ENCODE results near the gene ALDOB. TPM values are rescaled to one million over a fixed set of nuclear protein-coding genes. Genes with fewer than 3 reads are reported as not detected.

Gene ALDOB
- total RNA-seq, 1 donor from 2014 or later: not detected

DNA sequence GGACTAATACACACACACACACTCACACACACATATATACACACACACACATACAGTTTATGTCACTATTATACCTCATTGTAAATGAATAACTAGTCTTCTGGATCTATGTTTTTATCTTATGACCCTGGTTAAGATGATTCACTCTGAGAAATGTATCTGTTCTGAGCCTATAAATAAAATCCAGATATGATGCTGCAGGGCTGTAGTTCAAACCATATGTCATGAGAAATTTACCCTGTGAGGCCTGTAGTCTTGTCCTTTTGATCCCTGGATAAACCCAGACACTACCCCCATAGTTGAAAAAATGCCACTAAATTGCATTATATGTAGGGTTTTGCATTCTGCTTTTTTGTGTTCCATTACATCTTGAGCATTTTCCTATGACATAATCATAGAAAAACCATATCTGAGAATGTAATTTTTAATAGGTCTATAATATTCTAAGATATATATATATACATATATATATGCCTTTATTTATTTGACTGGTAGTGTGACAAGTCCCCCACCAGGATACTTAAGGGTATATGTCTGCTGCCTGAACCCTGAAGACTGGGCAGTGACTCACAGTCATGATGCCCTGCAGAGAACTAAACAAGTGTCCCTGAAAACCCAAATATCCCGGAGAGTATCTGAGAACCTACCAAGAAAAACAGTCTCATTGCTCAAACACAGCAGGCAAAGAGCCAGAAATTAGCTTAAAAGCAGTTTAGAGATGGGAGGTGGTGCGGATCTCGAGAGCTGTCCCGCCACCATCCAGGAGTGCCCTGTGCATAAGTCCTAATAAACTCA lies 18.4 kb upstream of the ALDOB start:
- no peak for DNase-seq
- Mint-ChIP-seq H3K36me3 (ENCODE audit: unreplicated experiment) (peaks cover 17% of the 10 kb centered on the region), H3K27me3 (ENCODE audit: unreplicated experiment) (peaks cover 4% of the 10 kb centered on the region), H3K4me1 (ENCODE audit: low read depth, unreplicated experiment) (no peaks in the 10 kb centered on the region), H3K4me3 (ENCODE audit: unreplicated experiment) (no peak overlapping the region), H3K9me3 (ENCODE audit: unreplicated experiment) (peaks cover 5% of the 10 kb centered on the region), H3K27ac (ENCODE audit: unreplicated experiment) (no peak overlapping the region)
- TF ChIP-seq, protein P1, sequence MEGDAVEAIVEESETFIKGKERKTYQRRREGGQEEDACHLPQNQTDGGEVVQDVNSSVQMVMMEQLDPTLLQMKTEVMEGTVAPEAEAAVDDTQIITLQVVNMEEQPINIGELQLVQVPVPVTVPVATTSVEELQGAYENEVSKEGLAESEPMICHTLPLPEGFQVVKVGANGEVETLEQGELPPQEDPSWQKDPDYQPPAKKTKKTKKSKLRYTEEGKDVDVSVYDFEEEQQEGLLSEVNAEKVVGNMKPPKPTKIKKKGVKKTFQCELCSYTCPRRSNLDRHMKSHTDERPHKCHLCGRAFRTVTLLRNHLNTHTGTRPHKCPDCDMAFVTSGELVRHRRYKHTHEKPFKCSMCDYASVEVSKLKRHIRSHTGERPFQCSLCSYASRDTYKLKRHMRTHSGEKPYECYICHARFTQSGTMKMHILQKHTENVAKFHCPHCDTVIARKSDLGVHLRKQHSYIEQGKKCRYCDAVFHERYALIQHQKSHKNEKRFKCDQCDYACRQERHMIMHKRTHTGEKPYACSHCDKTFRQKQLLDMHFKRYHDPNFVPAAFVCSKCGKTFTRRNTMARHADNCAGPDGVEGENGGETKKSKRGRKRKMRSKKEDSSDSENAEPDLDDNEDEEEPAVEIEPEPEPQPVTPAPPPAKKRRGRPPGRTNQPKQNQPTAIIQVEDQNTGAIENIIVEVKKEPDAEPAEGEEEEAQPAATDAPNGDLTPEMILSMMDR (IDR thresholded peaks at IDR 0.05; ENCODE audit: partially characterized antibody, unreplicated experiment): no peak

DNA sequence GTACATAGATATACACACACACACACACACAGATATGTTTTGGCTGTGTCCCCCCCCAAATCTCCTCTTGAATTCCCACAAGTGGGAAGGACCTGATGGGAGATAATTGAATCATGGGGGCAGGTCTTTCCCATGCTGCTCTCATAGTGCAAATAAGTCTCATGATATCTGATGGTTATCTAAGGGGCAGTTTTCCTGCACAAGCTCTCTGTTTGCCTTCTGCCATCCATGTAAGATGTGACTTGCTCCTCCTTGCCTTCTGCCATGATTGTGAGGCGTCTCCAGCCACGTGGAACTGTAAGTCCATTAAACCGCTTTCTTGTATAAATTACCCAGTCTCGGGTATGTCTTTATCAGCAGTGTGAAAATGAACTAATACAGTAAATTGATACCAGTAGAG lies 15.9 kb upstream of the ALDOB start:
- Mint-ChIP-seq H3K27me3 (ENCODE audit: unreplicated experiment) (peaks cover 6% of the 10 kb centered on the region), H3K4me3 (ENCODE audit: unreplicated experiment) (no peak overlapping the region), H3K36me3 (ENCODE audit: unreplicated experiment) (peaks cover 17% of the 10 kb centered on the region), H3K9me3 (ENCODE audit: unreplicated experiment) (peaks cover 7% of the 10 kb centered on the region), H3K4me1 (ENCODE audit: low read depth, unreplicated experiment) (no peaks in the 10 kb centered on the region), H3K27ac (ENCODE audit: unreplicated experiment) (no peak overlapping the region)
- no peak for DNase-seq
- TF ChIP-seq, protein P1 (IDR thresholded peaks at IDR 0.05; ENCODE audit: partially characterized antibody, unreplicated experiment): no peak

DNA sequence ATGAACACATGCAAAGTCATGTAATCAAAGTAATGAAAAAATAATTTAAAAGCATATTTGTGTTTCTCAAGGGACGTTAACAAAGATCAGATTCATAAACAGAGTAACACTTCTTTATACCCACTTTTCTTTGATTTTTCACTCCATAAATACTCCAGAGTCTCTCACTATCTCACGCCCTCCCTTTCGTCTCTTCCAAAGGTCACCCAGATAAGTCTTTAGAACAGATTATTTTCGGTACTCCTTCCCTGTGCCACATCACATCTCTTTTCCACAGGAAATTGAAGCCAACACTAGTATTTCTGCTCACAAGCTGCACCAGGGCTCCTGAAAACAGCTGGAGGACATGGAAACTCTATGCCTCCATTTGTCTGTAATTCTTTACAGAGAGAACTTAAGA lies 15.4 kb upstream of the ALDOB start:
- Mint-ChIP-seq H3K36me3 (ENCODE audit: unreplicated experiment) (peaks cover 17% of the 10 kb centered on the region), H3K9me3 (ENCODE audit: unreplicated experiment) (peaks cover 7% of the 10 kb centered on the region)
- no peak for DNase-seq

DNA sequence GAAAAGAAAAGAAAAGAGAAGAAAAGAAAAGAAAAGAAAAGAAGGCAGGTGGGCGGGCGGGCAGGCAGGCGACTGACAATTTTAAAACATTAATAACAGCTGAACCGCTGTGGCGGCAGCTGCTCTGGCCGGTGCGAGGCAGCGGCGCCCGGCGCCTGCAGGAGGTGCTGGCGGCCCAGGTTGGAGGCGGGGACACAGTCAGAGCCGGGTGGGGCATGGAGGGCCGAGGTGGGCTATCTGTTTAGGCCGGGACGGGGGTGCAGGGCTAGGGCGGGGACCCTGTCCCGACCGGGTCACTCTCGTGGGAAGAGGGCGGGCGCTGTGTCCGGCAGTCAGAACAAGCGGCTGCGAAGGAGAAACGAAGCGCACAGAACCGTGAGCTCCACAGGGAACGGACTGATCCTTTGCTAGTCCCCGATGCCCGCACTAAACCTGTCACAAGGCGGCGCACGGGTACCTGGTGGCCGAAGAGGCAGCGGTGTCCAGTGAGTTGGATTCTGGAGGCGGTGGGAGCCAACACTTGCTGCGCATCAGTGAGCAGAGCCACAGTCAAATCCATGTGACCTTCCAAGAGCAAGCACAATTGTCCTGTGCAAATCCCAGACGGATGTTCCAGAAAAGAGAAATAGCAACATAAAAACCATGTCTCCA lies 13.6 kb upstream of the ALDOB start:
- Mint-ChIP-seq H3K27ac (ENCODE audit: unreplicated experiment) (peak overlapping the region; percentile 49), H3K36me3 (ENCODE audit: unreplicated experiment) (peaks cover 17% of the 10 kb centered on the region), H3K4me3 (ENCODE audit: unreplicated experiment) (peak overlapping the region; percentile 85), H3K9me3 (ENCODE audit: unreplicated experiment) (peaks cover 7% of the 10 kb centered on the region), H3K27me3 (ENCODE audit: unreplicated experiment) (peaks cover 6% of the 10 kb centered on the region), H3K4me1 (ENCODE audit: low read depth, unreplicated experiment) (no peaks in the 10 kb centered on the region)
- TF ChIP-seq, protein P1 (IDR thresholded peaks at IDR 0.05; ENCODE audit: partially characterized antibody, unreplicated experiment): peak; percentile 75
- DNase-seq: peak; percentile 90

More for the DNA sequence above, 15.4 kb upstream of the ALDOB start:
- Mint-ChIP-seq H3K27me3 (ENCODE audit: unreplicated experiment) (peaks cover 6% of the 10 kb centered on the region), H3K4me1 (ENCODE audit: low read depth, unreplicated experiment) (no peaks in the 10 kb centered on the region), H3K4me3 (ENCODE audit: unreplicated experiment) (no peak overlapping the region), H3K27ac (ENCODE audit: unreplicated experiment) (no peak overlapping the region)
- TF ChIP-seq, protein P1 (IDR thresholded peaks at IDR 0.05; ENCODE audit: partially characterized antibody, unreplicated experiment): no peak

DNA sequence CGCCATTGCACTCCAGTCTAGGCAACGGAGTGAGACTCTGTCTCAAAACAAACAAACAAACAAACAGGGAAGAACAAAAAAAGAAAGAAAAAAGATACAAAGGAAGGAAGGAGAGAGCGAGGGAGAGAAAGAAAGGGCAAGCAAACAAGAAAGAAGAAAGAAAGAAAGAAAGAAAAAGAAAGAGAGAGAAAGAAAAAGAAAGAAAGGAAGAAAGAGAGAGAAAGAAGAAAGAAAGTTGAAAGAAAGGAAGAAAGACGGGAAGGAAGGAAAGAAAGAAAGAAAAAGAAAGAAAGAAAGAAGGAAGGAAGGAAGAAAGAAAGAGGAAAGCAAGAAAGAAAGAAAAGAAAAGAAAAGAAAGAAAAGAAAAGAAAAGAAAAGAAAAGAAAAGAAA lies 13.1 kb upstream of the ALDOB start:
- H3K4me1 Mint-ChIP-seq (ENCODE audit: low read depth, unreplicated experiment): peaks cover 2% of the 10 kb centered on the region
- TF ChIP-seq, protein P1 (IDR thresholded peaks at IDR 0.05; ENCODE audit: partially characterized antibody, unreplicated experiment): no peak
- peak overlapping the region; percentile 85 for H3K4me3 Mint-ChIP-seq (ENCODE audit: unreplicated experiment)
- H3K9me3 Mint-ChIP-seq (ENCODE audit: unreplicated experiment): peaks cover 7% of the 10 kb centered on the region
- DNase-seq: no peak
- peaks cover 6% of the 10 kb centered on the region for H3K27me3 Mint-ChIP-seq (ENCODE audit: unreplicated experiment)
- peaks cover 17% of the 10 kb centered on the region for H3K36me3 Mint-ChIP-seq (ENCODE audit: unreplicated experiment)
- H3K27ac Mint-ChIP-seq (ENCODE audit: unreplicated experiment): peak overlapping the region; percentile 60
